RPMI7951 (cell line): ENCODE data around the gene PLEKHA8. TPM values are rescaled to one million over a fixed set of nuclear protein-coding genes. Genes with fewer than 3 reads are reported as not detected.

Experiments
- DNase-seq: peaks from one replicate; pipeline ENCODE4 v3.0.0-alpha.2; 2012; ENCODE audit warnings: low read depth
- total RNA-seq: library from RNA; depleted of rRNA; stranded (reverse); fragments of >200 nt; shearing (Covaris generic); gene quantifications from 2 replicates; pipeline ENCODE4 v1.2.3, GENCODE V29; 2014; rRNA removed

PLEKHA8 gene, protein sequence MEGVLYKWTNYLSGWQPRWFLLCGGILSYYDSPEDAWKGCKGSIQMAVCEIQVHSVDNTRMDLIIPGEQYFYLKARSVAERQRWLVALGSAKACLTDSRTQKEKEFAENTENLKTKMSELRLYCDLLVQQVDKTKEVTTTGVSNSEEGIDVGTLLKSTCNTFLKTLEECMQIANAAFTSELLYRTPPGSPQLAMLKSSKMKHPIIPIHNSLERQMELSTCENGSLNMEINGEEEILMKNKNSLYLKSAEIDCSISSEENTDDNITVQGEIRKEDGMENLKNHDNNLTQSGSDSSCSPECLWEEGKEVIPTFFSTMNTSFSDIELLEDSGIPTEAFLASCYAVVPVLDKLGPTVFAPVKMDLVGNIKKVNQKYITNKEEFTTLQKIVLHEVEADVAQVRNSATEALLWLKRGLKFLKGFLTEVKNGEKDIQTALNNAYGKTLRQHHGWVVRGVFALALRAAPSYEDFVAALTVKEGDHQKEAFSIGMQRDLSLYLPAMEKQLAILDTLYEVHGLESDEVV
- 11.1 and 13.8 TPM in 2 replicates for total RNA-seq

DNA sequence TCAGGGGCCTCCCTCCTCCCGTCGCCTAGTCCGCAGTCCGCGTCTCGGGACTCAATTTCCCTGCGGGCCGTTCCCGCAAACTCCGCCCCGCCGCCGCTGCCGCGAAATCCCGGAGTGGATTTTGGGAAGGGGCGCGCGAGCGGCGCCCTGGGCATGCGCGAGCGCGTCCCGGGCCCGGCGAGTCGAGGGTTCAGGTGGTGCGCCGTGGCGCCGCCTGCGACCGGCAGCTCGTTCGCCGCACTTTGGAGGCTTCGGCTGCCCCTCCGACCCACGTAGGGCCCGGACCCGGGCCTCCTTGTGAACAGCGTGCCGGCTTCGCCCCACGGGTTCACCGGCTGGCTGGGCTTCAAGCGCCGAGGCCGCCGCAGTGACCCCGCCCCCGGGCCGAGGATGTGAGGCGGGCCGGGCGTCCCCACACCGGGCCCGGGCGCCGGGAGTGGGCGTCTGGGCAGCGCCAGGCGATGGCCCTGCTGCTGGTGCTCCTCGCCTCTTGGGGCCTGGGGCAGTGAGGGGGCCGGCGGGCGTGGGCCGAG, at the start of gene PLEKHA8:
PLEKHA8 (plus strand) TSS at position 197 of the 533 bp plus-strand sequence. CDS start 351 bp downstream, outside the sequence.
- DNase-seq = peak; percentile 87

DNA sequence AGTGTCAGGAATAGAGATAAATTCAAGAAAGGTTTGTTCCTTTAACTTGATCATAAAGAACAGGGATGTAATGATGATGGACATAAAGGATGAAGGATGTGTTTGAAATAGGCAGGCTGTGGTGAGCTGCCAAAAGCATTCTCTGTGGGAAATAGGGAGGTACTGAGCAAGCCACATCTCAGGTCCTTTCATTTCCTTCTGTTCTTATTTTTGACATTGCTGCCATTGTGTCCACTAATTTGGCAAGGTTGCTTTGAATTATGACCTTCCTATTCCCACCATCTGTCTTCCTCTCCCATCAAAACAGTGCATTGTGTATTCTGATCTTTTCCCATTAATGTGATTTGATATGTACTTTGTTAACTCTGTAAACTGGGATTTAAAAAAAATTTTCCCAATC, 48.1 kb upstream of the PLEKHA8 start:
- no peak for DNase-seq

DNA sequence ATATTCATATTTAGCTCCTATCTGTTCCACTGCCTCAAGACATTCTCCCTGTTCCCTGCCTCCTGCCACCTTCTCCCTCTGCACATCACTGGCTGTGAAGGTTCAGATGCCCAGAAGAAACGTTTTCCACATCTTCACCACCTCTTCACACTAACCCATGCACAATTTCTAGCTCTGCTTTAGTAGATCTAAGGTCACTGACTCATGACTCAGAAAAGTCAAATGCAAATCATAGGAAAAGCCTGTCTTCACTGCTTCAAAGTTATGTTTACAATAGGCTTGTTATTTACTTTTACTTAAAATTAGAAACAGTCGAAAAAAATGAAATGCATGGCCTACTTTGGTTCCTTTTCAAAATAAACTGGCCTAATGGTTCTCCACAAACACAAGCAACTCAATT, 41.1 kb upstream of the PLEKHA8 start:
- peak; percentile 65 for DNase-seq

DNA sequence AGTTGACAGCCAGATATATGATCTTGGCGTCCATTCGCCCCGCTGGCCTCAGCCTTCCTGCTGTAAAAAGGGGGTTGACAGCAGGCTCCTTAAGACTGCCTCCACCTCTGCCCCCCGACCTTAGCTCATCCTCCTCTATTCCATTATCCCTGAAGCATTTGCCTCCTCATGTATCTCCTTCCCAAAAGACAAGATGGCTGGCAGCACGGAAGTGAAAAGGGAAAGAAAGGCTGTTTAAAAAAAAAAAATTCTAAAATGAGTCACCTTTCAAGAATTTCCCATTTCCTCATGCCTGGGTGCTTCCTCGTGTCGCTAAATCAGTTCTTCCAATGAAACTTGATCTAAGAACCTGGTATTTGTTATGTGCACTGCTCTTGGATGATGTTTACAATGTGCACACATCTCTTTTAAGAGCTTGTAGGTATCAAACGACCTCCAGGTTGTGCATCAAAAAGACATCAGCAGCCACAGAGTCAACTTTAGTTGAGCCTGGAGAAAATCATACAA, 40.3 kb upstream of the PLEKHA8 start:
- peak; percentile 93 for DNase-seq

DNA sequence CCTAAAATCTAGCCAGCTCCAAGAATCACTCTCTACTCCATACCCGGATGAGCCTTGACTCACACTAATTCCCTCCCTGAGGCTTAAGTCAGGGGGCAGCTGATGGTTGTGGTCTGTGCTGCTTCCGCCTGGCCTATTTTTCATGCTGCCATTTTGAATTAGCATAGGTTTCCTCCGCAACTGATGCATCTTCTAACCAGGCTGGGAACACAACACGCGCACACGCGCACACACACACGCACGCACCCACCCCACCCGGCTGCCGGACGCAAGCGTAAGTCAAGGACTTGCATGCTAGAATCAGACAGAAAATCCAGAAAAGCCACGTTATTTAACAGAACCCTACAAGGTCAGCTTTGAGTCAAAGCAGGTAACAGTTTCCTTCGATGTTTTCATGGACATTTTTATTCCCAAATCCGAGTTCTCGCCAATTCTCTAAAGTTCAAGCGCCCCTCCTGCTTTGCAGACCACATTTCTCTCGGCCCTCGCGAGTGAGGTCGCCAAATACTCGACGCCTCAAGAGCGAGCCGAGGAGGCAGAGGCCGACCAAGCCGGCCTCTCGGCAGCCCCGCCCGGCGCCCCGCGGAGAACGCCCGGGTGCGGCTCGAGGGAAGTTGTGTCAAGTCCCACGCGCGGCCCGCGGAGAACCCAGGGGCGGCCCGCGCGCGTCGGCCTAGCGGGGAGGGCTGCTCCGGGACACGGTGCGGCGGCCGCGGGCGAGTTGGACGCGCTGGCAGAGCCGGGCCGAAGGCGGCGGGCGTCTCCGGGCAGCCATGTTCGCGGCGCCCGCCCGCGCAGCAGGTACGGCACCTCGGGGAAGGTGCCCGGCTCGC, 39.6 kb upstream of the PLEKHA8 start:
- DNase-seq = peak; percentile 95

DNA sequence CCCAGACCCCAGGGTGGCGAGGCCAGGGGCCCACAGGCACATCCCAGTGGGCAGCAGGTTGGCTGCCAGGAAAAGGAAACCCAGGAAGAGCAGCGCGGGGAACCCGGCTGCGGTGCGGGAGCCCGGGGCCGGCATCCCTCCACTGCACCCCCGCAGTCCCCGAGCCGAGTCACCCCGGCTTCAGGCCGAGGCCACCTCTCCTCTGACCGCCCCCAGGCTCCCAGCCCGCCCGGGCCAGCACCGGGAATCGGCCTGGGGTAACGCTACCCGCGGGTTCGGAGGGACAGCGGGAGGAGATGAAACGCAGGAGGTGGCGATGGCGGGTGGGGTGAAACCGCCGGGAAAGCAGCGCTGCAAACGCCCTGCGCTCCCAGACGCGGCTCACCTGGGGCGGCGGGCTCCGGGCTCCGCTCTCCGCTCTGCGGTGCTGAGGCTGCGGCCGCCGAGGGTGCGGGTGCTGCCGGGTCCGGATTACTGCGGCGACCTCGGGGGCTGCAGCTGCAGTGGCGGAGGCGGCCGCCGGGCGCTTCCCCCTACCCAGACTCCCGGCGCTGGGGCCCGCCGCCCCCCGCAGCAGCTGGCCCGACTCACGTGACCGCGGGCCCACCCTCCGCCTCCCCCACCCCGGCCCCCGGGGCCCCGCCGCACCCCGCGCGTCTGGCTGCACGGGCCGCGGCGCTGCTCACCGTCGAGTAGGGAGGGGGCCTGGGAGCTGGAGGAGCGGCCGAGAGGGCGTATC, 38.8 kb upstream of the PLEKHA8 start, which contains the start of gene SCRN1:
SCRN1 (minus strand) TSS at position 545 of the 739 bp plus-strand sequence. CDS start 20,734 bp downstream, outside the sequence.
- DNase-seq = peak; percentile 61

DNA sequence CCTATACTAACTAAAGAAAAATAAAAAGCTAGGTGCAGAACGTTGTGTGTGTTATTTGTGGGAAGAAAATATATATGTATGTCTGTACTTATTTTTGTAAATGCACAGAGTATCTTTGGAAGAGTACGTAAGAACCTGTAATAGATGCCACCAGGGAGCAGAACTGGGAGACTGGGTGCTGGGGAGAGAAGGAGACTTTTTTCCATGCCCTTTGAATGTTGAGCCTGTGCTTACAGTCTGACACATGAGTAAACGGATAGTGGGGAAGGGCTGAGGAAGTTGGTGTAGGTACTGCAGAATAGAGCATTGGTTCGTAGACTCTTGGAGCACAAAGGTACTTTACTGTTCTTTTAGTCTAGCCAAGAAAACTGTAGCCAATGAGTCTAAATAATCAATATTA, 37.3 kb upstream of the PLEKHA8 start:
- DNase-seq = no peak

DNA sequence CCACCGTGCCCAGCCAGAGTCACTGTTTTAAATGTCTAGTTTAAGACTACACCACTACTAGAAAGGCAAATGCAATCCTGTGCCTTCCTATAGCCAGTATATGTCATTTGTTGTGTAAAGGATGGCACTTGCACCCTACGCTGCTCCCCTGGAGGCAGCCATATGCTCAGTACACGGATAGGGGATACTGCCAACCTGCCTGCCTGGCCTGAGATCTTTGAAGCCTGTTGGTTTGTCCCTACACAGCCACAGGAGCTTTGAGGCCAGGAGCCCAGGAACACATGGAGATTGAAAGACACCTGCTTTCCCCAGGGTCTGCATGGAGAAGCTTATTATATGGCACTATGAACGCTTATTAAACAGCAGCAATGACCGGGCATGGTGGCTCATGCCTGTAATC, 36.3 kb upstream of the PLEKHA8 start:
- no peak for DNase-seq

DNA sequence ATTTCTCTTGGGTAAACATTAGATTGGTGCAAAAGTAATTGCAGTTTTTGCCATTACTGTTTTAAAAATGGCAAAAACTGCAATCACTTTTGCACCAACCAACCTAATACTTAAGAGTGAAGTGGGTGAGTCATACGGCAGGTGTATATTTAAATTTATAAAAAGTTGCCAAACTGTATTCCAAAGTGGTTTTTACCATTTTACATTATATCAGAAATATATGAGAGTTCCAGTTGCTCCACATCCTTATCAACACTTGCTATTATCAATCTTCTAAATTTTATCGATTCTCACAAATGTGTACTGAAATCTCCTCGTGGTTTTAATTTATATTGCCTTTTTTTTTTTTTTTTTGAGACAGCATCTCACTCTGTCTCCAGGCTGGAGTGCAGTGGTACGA, 35.1 kb upstream of the PLEKHA8 start:
- no peak for DNase-seq

DNA sequence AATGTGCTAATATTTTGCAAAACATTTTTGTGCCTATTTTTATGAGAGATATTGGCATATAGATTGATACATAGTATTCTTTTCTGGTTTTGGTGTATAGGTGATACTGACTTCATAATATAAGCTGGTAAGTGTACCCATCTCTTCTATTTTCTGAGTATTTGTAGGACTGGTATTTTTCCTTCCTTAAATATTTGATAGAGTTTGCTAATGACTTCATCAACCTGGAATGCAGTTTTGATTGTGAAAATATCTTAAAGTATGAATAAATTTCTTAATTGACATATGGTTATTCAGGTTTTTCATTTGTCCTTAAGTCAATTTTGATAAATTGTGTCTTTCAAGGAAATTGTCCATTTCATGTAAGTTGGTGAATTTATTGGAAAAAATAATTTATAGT, 32.6 kb upstream of the PLEKHA8 start:
- no peak for DNase-seq

DNA sequence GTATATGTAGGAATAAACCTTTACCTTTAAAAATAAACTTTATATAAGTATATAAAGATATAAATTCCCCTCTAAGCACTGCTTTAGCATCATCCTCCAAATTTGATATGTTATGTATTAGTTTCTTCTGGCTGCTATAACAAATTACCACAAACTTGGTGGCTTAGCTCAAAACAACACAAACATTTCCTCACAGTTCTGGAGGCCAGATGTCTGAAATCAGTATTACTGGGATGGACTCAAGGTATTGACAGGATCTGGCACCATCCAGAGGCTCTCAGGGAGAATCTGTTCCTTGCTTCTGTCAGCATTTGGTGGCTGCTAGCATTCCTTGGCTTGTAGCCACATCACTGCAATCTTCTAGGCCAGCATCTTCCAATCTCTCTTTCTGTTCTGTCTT, 31.9 kb upstream of the PLEKHA8 start:
- DNase-seq = no peak

DNA sequence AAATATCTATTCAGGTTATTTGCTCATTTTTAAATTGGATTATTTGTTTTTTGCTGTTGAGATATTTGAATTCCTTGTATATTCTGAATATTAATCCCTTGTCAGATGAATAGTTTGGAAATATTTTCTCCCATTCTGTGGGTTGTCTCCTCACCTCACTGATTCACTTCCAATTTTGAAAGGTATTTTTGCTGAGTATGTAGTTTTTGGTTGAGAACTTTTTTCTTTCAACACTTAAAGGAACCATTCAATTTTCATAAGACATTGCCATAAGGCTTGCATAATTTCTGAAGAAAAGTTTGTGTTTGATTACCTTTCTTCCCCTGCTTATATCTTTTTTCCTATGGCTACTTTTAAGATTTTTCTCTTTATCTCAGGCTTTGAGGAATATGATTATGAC, 29.7 kb upstream of the PLEKHA8 start:
- DNase-seq = no peak

DNA sequence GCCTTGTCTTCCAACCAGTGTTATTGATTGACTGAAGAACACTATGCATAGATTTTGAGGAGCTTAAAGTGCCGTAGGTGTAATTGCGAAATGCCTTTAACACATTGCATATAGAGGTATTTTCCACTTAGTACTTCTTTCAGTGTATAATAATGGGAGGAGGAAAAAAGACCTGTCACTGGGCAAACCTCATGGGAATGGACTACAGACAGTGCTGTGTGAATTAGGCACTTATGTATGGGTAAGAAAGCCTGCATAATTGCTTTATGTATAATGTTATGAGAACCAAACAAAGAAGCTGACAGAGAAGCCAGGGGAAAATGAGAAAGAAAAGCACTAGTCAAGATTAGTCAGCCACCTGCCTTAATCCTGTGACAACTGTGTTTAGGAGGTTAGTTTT, 26.2 kb upstream of the PLEKHA8 start:
- no peak for DNase-seq

DNA sequence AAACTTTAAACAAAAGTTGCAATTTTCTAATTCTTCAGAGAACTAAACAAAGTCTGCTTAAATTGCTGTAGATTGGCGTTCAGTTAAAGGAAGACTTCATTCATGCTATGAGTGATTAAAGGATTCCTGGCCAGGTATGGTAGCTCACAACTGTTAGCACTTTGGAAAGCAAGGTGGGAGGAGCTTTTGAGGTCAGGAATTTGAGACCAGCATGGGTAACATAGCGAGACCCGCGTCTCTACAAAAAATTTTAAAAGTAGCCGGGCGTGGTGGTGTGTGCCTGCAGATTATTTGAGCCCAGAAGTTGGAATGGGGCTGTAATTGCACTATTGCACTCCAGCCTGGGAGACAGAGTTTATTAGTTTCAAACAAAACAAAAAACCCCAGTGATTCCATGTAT, 25.1 kb upstream of the PLEKHA8 start:
- no peak for DNase-seq

DNA sequence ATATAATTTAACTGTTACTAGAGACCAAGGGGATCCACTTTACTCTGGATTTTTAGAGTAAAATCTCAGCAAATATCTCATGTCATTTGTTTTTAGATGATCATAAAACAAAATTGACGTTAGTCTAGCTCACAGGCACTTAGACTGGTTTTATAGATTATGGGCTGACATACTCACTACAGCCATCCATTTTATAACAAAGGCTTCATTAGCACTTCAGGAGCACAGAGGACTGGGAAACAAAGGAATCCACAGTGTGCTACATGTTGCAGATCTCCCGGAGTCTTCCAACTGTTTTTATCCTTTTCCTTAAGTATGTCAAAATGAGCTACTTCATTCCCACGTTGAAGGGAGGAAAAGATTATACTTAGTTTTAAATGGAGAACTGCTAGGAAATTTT, 22.7 kb upstream of the PLEKHA8 start:
- DNase-seq = no peak

DNA sequence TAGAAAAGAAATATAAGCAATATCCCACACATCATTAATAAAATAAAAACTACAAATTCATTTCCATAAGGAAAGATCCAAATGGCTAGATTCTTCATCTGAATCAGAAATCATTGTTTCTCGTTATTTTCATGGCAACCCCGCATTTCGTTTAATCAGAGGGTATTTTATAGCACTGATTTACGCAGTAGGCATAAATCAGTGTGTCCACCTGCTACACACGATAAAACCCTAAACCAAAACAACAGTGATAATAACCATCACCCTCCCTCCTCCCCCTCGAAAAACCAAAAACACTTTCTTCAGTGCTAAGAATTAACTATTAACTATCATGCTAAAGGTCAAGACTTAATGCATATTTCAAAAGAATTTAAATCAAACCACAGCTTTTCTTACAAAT, 18.2 kb upstream of the PLEKHA8 start:
- no peak for DNase-seq

DNA sequence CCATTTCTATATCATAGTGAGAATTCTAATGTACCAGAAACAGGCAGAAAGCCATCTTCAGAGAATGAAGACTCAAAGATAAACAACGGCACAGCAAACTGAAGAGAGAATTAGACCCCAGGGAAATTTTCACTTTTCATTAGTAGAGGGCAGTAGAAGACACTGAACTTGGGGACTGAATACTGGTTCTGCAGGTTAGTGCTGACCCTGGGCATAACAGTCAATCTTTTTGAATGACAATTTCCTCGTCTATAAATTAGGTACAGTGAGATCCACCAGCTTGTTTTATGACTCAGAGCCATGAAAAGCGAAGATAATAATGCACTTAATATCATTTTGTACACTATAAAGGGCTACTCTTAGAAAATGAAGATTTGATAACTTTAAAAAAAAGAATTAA, 15.5 kb upstream of the PLEKHA8 start:
- no peak for DNase-seq

DNA sequence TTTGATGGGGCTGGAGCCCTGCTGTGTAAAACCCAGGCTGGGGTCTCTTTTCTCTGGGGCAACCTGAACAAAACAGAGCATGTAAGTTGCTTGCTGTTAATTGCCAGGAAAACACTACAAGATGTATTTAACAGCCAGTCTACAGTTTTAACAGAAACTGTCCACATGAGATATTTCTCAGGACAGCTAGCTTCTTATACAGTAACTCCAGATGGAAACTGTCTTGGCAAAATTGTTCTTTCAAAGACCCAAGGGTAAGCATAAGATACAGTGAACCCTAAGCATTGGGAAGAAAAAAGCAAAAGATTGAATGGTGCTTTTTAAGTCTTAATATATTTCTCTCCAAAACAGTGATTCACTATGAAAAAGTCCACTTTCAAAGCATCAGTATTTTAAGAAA, 9.8 kb upstream of the PLEKHA8 start:
- DNase-seq = no peak

DNA sequence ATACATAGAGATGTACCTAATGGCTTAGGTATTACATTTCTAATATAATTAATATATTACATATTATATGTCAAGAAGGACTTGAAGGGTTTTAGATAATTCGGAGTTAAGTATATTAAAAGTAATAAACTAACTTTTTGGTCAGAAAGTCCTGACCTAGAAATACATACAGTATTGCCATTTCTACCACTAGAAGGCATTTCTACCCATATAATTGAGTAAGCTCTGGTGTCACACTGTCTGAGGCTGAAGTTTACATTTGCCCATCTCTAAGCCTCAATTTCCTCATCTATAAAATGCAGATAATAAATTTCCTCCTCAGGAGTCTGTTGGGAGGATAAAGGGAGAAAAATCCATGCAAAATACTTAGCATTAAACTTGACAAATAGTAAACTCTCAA, 8.8 kb upstream of the PLEKHA8 start:
- DNase-seq = no peak

DNA sequence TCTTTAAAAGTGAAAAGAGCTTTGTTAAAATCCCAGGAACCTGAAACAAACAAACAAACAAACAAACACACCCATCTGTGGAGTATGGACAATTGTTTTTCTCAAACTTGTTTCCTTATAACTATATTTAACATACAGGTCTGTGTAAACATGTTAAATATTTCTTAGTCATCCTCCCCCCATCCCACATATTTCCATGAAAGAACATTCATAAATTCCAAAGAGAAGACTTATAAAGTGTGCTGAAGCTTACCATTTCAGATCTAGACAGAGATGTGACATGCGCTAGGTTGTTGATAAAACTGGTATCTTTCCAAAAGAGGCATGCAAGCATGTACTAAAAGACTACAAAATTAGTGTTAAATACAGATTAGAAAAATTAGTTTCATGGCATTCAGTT, 8.3 kb upstream of the PLEKHA8 start:
- DNase-seq = no peak

DNA sequence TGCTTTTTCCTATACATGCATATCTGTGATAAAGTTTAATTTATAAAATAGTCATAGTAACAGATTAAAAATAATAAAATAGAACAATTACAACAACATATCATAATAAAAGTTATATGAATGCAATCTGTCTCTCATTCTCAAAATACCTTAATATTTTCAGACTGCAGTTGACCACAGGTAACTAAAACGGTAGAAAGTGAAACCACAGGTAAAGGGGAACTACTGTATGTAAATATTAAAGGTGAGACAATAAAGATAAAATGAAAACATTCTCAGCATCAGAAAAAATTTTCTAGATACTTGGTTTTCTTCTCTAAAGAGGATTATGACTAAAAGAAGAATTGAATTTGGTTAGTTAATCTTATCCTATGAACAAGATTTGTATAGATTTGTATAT, 7.7 kb upstream of the PLEKHA8 start:
- DNase-seq = no peak
